DOHH2 (cell line): Measurements from ENCODE around the gene GALNT12.

Experiments used
- H3F3A ChIP-seq: fragments of 200-600 bp; sonication (generic), shearing (Covaris generic); 2 replicates; pipeline ENCODE4 v1.6.0; 2016; ENCODE audit warnings: antibody characterized with exemption, mild to moderate bottlenecking; ENCODE audit not compliant: control insufficient read depth, insufficient read depth
- H3K27ac ChIP-seq: fragments of 200-600 bp; sonication (generic); 2 replicates; pipeline ENCODE4 v1.5.1; 2014; ENCODE audit warnings: low read depth, mild to moderate bottlenecking, low read length, moderate library complexity
- H3K27me3 ChIP-seq: fragments of 200-600 bp; sonication (generic); 2 replicates; pipeline ENCODE4 v1.6.1; 2014; ENCODE audit warnings: mild to moderate bottlenecking, low read length, mixed read lengths; ENCODE audit not compliant: control insufficient read depth
- H3K36me3 ChIP-seq: fragments of 200-600 bp; sonication (generic); 2 replicates; pipeline ENCODE4 v1.6.1; 2014; ENCODE audit warnings: mild to moderate bottlenecking, low read length, moderate library complexity, mixed read lengths; ENCODE audit not compliant: control insufficient read depth
- H3K4me1 ChIP-seq: fragments of 200-600 bp; sonication (generic); 2 replicates; pipeline ENCODE4 v1.6.1; 2014; ENCODE audit warnings: mild to moderate bottlenecking, low read length, mixed read lengths; ENCODE audit not compliant: control insufficient read depth
- H3K4me2 ChIP-seq: fragments of 200-600 bp; sonication (generic); 2 replicates; pipeline ENCODE4 v1.6.0; 2014; ENCODE audit warnings: mild to moderate bottlenecking, low read length, moderate library complexity
- H3K4me3 ChIP-seq: fragments of 200-600 bp; sonication (generic); 2 replicates; pipeline ENCODE4 v1.5.1; 2014; ENCODE audit warnings: mild to moderate bottlenecking, low read length, mixed read lengths
- H3K79me2 ChIP-seq: fragments of 200-600 bp; sonication (generic); 2 replicates; pipeline ENCODE4 v1.6.1; 2014; ENCODE audit warnings: mild to moderate bottlenecking, low read length, mixed read lengths; ENCODE audit not compliant: control insufficient read depth
- H3K9me2 ChIP-seq: fragments of 200-600 bp; sonication (generic); replicated peaks from 2 replicates; pipeline ENCODE4 v1.6.1; 2014; ENCODE audit warnings: mild to moderate bottlenecking, low read length, mixed read lengths; ENCODE audit not compliant: control insufficient read depth
- H3K9me3 ChIP-seq: fragments of 200-600 bp; sonication (generic); 2 replicates; pipeline ENCODE4 v1.6.1; 2014; ENCODE audit warnings: antibody characterized with exemption, low read length, mixed read lengths; ENCODE audit not compliant: control insufficient read depth, insufficient read depth
- H4K20me1 ChIP-seq: fragments of 200-600 bp; sonication (generic); 2 replicates; pipeline ENCODE4 v1.6.0; 2014; ENCODE audit warnings: low read depth, mild to moderate bottlenecking, antibody characterized with exemption, low read length, moderate library complexity; ENCODE audit not compliant: control insufficient read depth, insufficient read depth
- CTCF ChIP-seq: fragments of 200-600 bp; sonication (generic); IDR thresholded peaks from one replicate; pipeline ENCODE4 v1.5.1; 2014; ENCODE audit warnings: antibody characterized with exemption, mild to moderate bottlenecking, low read depth, low read length; ENCODE audit not compliant: poor library complexity, severe bottlenecking
- EZH2phosphoT487 ChIP-seq: fragments of 200-600 bp; sonication (generic); IDR thresholded peaks from 2 replicates; pipeline ENCODE4 v1.6.1; 2017; ENCODE audit warnings: borderline replicate concordance, mild to moderate bottlenecking, antibody characterized with exemption, low read length, moderate library complexity, mixed read lengths

GALNT12 gene

GRCh38 chr9:98794802-98795201 lies 12.7 kb upstream of the GALNT12 start:
- Histone ChIP-seq H3K27ac (no peak overlapping the region), H3K27me3 (peaks cover 10% of the 10 kb centered on the region; the same call in 1 of the 2 replicates), H3K9me2 (no peaks in the 10 kb centered on the region), H3F3A (no peaks in the 10 kb centered on the region), H4K20me1 (no peaks in the 10 kb centered on the region), H3K36me3 (no peaks in the 10 kb centered on the region), H3K4me3 (peak overlapping the region; percentile 68; the same call in 1 of the 2 replicates), H3K79me2 (peaks cover 6% of the 10 kb centered on the region), H3K4me2 (peak overlapping the region; percentile 67), H3K4me1 (peaks cover 16% of the 10 kb centered on the region), H3K9me3 (peaks cover 6% of the 10 kb centered on the region)
- TF ChIP-seq CTCF (no peak), EZH2phosphoT487 (no peak)

GRCh38 chr9:98795295-98795955 lies 12.0 kb upstream of the GALNT12 start:
- no peak overlapping the region for H3K27ac ChIP-seq
- peak overlapping the region; percentile 67 for H3K4me2 ChIP-seq
- H3K4me3 ChIP-seq, result peak overlapping the region; percentile 68
- H3K9me2 ChIP-seq, result no peaks in the 10 kb centered on the region
- no peaks in the 10 kb centered on the region for H4K20me1 ChIP-seq
- H3K27me3 ChIP-seq, result peaks cover 10% of the 10 kb centered on the region; the same call in 1 of the 2 replicates
- peaks cover 16% of the 10 kb centered on the region for H3K4me1 ChIP-seq
- no peak for TF ChIP-seq EZH2phosphoT487
- TF ChIP-seq CTCF, result no peak
- peaks cover 6% of the 10 kb centered on the region for H3K79me2 ChIP-seq
- no peaks in the 10 kb centered on the region for H3K36me3 ChIP-seq
- H3K9me3 ChIP-seq, result peaks cover 6% of the 10 kb centered on the region
- H3F3A ChIP-seq, result no peaks in the 10 kb centered on the region

GRCh38 chr9:98795970-98796363 lies 11.5 kb upstream of the GALNT12 start:
- Histone ChIP-seq H3K9me3 (peaks cover 6% of the 10 kb centered on the region), H3F3A (no peaks in the 10 kb centered on the region), H3K4me1 (peaks cover 16% of the 10 kb centered on the region), H3K4me3 (peak overlapping the region; percentile 68), H3K4me2 (peak overlapping the region; percentile 67), H3K79me2 (peaks cover 6% of the 10 kb centered on the region), H4K20me1 (no peaks in the 10 kb centered on the region), H3K36me3 (no peaks in the 10 kb centered on the region), H3K9me2 (no peaks in the 10 kb centered on the region), H3K27ac (no peak overlapping the region), H3K27me3 (peaks cover 10% of the 10 kb centered on the region; the same call in 1 of the 2 replicates)
- TF ChIP-seq EZH2phosphoT487 (no peak), CTCF (no peak)
